ENCODE data around the gene SLC46A3. TPM values are rescaled to one million over a fixed set of nuclear protein-coding genes. Genes with fewer than 3 reads are reported as not detected.

Gene SLC46A3
- total and polyA plus RNA-seq, 10 of the 15 experiments (the other 5 are each of a cell fraction or from before 2014, with no cell fraction given): 2.9 to 15.6 (median 9.4) TPM

DNA sequence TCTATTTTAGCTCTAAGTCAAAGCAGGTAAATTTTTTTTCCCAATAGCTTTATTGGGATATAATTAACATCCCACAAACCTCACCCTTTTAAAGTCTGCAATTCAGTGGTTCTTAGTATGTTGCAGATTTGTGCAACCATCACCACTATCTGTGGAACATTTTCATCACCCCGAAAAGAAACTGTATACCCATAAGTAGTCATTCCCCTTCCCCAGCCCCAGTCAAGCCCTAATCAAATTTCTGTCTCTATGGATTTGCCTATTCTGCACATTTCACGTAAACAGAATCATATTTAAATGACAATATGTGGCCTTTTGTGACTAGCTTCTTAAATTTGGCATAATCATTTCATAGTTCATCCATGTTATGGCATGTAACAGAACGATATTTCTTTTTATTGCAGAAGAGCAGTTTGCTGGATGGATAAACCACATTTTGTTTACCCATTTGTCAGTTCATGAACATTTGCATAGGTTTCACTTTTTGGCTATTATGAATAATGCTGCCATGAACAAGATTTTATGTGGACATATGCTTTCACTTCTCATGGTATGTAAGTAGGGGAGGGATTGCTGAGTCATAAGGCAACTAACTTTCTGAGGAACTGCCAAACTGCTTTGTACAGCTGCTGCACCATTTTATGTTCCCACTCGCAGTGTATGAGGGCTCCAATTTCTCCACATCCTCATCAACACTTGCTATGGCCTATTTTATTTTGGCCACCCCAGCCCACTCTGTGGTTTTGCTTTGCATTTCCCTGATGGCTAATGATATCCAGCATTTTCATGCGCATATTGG, 10.9 kb downstream of the SLC46A3 start (continued):
- TF ChIP-seq, protein P1, sequence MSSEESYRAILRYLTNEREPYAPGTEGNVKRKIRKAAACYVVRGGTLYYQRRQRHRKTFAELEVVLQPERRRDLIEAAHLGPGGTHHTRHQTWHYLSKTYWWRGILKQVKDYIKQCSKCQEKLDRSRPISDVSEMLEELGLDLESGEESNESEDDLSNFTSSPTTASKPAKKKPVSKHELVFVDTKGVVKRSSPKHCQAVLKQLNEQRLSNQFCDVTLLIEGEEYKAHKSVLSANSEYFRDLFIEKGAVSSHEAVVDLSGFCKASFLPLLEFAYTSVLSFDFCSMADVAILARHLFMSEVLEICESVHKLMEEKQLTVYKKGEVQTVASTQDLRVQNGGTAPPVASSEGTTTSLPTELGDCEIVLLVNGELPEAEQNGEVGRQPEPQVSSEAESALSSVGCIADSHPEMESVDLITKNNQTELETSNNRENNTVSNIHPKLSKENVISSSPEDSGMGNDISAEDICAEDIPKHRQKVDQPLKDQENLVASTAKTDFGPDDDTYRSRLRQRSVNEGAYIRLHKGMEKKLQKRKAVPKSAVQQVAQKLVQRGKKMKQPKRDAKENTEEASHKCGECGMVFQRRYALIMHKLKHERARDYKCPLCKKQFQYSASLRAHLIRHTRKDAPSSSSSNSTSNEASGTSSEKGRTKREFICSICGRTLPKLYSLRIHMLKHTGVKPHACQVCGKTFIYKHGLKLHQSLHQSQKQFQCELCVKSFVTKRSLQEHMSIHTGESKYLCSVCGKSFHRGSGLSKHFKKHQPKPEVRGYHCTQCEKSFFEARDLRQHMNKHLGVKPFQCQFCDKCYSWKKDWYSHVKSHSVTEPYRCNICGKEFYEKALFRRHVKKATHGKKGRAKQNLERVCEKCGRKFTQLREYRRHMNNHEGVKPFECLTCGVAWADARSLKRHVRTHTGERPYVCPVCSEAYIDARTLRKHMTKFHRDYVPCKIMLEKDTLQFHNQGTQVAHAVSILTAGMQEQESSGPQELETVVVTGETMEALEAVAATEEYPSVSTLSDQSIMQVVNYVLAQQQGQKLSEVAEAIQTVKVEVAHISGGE (CRISPR knock-in tag; IDR thresholded peaks at IDR 0.05): no peak
- TF ChIP-seq DPF2 (IDR thresholded peaks at IDR 0.05): peak; percentile 98
- peak; percentile 71; the same call in 1 of the 2 replicates for TF ChIP-seq CREM (IDR thresholded peaks at IDR 0.05; ENCODE audit: low read depth)
- TF ChIP-seq, protein P2, sequence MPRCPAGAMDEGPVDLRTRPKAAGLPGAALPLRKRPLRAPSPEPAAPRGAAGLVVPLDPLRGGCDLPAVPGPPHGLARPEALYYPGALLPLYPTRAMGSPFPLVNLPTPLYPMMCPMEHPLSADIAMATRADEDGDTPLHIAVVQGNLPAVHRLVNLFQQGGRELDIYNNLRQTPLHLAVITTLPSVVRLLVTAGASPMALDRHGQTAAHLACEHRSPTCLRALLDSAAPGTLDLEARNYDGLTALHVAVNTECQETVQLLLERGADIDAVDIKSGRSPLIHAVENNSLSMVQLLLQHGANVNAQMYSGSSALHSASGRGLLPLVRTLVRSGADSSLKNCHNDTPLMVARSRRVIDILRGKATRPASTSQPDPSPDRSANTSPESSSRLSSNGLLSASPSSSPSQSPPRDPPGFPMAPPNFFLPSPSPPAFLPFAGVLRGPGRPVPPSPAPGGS (IDR thresholded peaks at IDR 0.05; ENCODE audit: borderline replicate concordance, insufficient read depth, low read depth, low read length, poor library complexity, severe bottlenecking): peak; percentile 85
- TF ChIP-seq CHD2 (IDR thresholded peaks at IDR 0.05; ENCODE audit: borderline replicate concordance, low read depth, low read length): 0 out of 2 replicates have a peak, but pooled peaks have one; percentile 57
- no peak for TF ChIP-seq WRNIP1 (IDR thresholded peaks at IDR 0.05; ENCODE audit: borderline replicate concordance, low read depth, low read length)
- 0 out of 2 replicates have a peak, but pooled peaks have one; percentile 35 for TF ChIP-seq BMI1 (IDR thresholded peaks at IDR 0.05; ENCODE audit: borderline replicate concordance)
- peak; percentile 98 for TF ChIP-seq JUND (IDR thresholded peaks at IDR 0.05; ENCODE audit: low read depth, low read length)
- TF ChIP-seq, protein P3, sequence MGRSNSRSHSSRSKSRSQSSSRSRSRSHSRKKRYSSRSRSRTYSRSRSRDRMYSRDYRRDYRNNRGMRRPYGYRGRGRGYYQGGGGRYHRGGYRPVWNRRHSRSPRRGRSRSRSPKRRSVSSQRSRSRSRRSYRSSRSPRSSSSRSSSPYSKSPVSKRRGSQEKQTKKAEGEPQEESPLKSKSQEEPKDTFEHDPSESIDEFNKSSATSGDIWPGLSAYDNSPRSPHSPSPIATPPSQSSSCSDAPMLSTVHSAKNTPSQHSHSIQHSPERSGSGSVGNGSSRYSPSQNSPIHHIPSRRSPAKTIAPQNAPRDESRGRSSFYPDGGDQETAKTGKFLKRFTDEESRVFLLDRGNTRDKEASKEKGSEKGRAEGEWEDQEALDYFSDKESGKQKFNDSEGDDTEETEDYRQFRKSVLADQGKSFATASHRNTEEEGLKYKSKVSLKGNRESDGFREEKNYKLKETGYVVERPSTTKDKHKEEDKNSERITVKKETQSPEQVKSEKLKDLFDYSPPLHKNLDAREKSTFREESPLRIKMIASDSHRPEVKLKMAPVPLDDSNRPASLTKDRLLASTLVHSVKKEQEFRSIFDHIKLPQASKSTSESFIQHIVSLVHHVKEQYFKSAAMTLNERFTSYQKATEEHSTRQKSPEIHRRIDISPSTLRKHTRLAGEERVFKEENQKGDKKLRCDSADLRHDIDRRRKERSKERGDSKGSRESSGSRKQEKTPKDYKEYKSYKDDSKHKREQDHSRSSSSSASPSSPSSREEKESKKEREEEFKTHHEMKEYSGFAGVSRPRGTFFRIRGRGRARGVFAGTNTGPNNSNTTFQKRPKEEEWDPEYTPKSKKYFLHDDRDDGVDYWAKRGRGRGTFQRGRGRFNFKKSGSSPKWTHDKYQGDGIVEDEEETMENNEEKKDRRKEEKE (IDR thresholded peaks at IDR 0.05): no peak
- 0 out of 4 replicates have a peak, but pooled peaks of 1 of the 2 experiments have one; percentile 62 for TF ChIP-seq SRF (IDR thresholded peaks at IDR 0.05; ENCODE audit: low read depth in 2 of 2, low read length in 2 of 2)
- TF ChIP-seq SP1 (IDR thresholded peaks at IDR 0.05; ENCODE audit: low read depth, low read length): peak; percentile 42

Data from GM12878 (cell line).